ENCODE measurements around the gene DDA1. TPM values are rescaled to one million over a fixed set of nuclear protein-coding genes. Genes with fewer than 3 reads are reported as not detected.
A peak's percentile ranks its signal among the peaks of the same experiment; 100 is the strongest.

DDA1 gene
- total RNA-seq, 4 donors from 2014 or later: 16.4 to 30.7 (median 26.3) TPM

DNA sequence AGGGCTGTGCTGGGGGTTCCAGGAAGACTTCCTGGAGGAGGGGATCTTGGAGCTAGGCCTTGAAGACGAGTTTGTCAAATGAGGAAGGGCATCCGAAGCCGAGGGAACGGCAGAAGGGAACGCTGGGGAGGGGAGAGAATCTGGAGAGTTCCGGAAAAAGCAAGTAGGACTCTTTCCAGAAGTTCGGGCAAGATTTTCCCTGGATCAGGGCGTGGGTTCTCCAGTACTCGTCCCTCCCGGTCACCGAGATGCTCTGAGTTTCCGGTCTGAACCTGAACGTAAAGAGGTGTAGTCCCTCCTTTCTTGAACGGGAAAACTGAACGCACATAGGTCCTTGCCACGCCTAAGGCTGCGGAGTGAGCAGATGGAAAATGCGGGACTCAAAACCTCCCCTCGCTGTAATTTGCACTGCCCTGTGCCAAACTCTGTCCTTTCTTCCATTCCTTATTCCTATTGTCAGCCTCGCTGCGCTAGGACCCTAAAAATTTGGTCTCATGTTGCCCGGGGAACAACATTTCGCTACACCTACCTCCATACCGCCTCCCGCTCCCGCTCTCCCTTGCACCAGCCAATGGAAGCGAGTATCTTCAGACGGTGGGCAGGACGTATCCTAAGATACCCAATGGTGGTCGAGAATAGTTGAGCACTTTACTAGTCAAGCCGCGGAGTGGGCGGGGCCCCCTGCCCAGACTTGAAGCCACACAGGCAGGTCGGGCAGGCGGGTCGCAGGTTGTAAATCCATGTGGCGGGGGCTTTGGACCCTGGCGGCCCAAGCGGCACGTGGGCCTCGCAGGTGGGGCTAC, 27.7 kb downstream of the DDA1 start, which contains the start of gene GTPBP3:
Gene GTPBP3 (plus strand): TSS at position 682 of the 803 bp plus-strand sequence. CDS start 59 bp downstream, at position 741.
- no peak for TF ChIP-seq POLR2A (IDR thresholded peaks at IDR 0.05)
- TF ChIP-seq, protein P1, sequence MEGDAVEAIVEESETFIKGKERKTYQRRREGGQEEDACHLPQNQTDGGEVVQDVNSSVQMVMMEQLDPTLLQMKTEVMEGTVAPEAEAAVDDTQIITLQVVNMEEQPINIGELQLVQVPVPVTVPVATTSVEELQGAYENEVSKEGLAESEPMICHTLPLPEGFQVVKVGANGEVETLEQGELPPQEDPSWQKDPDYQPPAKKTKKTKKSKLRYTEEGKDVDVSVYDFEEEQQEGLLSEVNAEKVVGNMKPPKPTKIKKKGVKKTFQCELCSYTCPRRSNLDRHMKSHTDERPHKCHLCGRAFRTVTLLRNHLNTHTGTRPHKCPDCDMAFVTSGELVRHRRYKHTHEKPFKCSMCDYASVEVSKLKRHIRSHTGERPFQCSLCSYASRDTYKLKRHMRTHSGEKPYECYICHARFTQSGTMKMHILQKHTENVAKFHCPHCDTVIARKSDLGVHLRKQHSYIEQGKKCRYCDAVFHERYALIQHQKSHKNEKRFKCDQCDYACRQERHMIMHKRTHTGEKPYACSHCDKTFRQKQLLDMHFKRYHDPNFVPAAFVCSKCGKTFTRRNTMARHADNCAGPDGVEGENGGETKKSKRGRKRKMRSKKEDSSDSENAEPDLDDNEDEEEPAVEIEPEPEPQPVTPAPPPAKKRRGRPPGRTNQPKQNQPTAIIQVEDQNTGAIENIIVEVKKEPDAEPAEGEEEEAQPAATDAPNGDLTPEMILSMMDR (IDR thresholded peaks at IDR 0.05): no peak
- DNase-seq (ENCODE audit: low spot score in 2 of 2): peak; percentile 99
- intact Hi-C loops (cut with DNase I; ENCODE audit: low total_unique reads): no loop called here
- 0% methylated on average over 36 to 37 of the region's 41 CpGs for WGBS, 2 donors
- H3K4me3 ChIP-seq (ENCODE audit: low read depth, poor library complexity, severe bottlenecking): peak within 1 kb of the TSS; percentile 90

DNA sequence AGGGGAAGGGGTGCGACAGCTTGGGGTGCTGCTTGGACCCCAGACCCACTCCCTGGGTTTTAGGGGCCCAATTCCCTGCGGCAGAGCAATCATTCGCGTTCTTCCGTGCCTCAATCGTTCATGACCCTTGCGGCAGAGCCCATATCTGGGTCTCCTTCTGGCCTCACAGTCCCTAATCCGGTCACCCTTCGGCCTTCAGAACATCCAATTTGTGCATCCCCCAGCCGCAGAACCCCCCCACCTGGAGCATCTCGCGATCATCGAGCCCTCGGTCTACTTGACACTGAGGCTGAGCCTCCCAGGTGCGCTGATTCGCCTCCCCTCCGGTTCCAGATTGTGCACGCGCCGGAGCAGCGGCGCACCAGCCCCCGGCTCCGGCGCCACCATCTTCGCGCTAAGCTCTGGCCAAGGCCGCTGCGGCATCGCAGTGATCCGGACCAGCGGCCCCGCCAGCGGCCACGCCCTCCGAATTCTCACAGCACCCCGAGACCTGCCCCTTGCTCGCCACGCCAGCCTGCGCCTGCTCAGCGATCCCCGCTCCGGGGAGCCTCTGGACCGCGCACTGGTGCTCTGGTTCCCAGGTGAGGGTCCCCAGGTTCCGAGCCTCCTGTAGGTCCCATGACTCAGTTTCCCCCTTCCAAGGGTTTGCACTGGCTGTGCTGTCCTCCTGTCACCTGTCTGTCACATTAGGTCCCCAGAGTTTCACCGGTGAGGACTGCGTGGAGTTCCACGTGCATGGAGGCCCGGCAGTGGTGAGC, 28.5 kb downstream of the DDA1 start:
- H3K4me3 ChIP-seq (ENCODE audit: low read depth, poor library complexity, severe bottlenecking): peak overlapping the region; percentile 54
- 3 to 4% methylated on average over 35 to 49 of the region's 50 CpGs for WGBS, 2 donors
- intact Hi-C loops (cut with DNase I; ENCODE audit: low total_unique reads): no loop called here
- DNase-seq (ENCODE audit: low spot score in 2 of 2): no peak
- TF ChIP-seq, protein P1 (IDR thresholded peaks at IDR 0.05): no peak
- TF ChIP-seq POLR2A (IDR thresholded peaks at IDR 0.05): no peak

DNA sequence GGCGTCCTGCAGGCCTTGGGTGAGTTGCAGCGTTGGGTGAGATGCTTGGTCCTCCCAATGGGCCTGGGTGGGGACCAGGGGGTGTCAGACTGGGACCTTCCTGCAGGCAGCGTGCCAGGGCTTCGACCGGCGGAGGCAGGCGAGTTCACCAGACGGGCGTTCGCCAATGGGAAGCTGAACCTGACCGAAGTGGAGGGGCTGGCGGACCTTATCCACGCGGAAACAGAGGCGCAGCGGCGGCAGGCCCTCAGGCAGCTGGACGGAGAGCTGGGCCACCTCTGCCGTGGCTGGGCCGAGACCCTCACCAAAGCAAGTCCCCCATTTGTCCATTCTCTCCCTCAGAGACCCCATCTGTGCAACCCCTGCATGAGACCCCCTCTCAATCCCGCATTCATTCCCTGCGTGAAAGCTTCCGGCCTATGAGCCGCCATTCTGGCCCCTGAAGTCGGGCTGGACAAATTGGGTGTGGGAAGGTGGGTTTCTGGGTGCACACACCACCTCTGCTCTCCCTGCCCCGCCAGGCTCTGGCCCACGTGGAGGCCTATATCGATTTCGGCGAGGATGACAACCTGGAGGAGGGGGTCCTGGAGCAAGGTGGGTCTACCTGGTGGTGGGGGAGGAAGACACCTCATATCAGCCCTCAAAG, 29.2 kb downstream of the DDA1 start:
- DNase-seq (ENCODE audit: low spot score in 2 of 2): no peak
- no peak overlapping the region for H3K4me3 ChIP-seq (ENCODE audit: low read depth, poor library complexity, severe bottlenecking)
- intact Hi-C loops (cut with DNase I; ENCODE audit: low total_unique reads): no loop called here
- TF ChIP-seq POLR2A (IDR thresholded peaks at IDR 0.05): no peak
- TF ChIP-seq, protein P1 (IDR thresholded peaks at IDR 0.05): no peak
- 86 to 89% methylated on average over 26 to 30 of the region's 30 CpGs for WGBS, 2 donors

DNA sequence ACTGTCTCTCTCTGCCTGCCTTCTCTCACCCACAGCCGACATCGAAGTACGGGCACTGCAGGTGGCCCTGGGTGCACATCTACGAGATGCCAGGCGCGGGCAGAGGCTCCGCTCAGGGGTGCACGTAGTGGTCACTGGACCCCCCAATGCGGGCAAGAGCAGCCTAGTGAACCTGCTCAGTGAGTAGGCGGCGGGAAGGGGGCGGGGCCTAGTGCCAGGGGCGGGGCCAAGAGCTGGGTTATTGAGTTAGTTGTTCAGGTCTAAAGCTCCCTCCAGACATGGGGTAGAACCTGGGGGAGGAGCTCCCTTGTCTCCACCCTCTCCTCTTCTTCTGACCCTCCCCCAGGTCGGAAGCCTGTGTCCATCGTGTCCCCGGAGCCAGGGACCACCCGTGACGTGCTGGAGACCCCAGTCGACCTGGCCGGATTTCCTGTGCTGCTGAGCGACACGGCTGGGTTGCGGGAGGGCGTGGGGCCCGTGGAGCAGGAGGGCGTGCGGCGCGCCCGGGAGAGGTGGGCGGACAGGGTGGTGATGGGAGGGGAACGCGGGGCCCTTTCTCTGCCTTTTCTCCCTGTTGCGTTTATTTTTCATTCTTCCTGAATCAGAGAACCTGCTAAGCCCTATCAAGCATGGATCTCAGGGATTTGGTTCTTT, 29.9 kb downstream of the DDA1 start:
- DNase-seq (ENCODE audit: low spot score in 2 of 2): no peak
- no peak overlapping the region for H3K4me3 ChIP-seq (ENCODE audit: low read depth, poor library complexity, severe bottlenecking)
- 84 to 87% methylated on average over 31 to 34 of the region's 34 CpGs for WGBS, 2 donors
- intact Hi-C loops (cut with DNase I; ENCODE audit: low total_unique reads): no loop called here
- TF ChIP-seq POLR2A (IDR thresholded peaks at IDR 0.05): no peak
- TF ChIP-seq, protein P1 (IDR thresholded peaks at IDR 0.05): no peak

DNA sequence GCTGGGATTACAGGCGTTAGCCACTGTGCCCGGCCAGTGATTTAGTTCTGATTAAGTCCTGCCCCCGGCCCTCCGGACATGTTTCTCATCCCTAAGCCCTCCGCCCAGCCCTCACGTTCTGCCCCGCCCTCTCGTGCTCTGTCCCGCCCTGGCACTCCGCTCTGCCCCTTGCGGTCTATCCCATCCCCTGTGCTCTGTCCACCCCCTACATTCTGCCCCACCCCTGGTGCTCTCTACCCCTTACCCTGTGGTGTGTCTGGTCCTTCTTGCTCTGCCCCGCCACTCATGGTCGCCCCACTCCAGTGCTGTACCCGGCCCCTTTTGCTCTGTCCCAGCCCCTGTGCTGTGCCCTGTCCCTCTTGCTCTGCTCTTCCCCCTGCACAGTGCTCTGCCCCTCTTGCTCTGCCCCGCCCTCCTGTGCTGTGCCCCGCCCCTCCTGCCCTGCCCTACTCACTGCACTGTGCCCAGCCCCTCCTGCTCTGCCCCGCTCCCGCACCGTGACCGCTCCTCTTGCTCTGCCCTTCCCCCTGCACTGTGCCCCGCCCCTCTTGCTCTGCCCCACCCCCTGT, 31.0 kb downstream of the DDA1 start:
- H3K4me3 ChIP-seq (ENCODE audit: low read depth, poor library complexity, severe bottlenecking): no peak overlapping the region
- intact Hi-C loops (cut with DNase I; ENCODE audit: low total_unique reads): no loop called here
- WGBS, 2 donors: 55 to 64% methylated on average over 21 of the region's 21 CpGs
- no peak for DNase-seq (ENCODE audit: low spot score in 2 of 2)
- TF ChIP-seq, protein P1 (IDR thresholded peaks at IDR 0.05): no peak
- TF ChIP-seq POLR2A (IDR thresholded peaks at IDR 0.05): no peak

All from lower leg skin (tissue), 4 donors.